GM21825 (cell line): ENCODE measurements around the gene AKAP8L.

Experiments used
- ATAC-seq: cut with Tn5 transposase; IDR thresholded peaks from one replicate; pipeline ENCODE4 v1.9.1; 2021; ENCODE audit warnings: mild to moderate bottlenecking, moderate library complexity; ENCODE audit not compliant: unreplicated experiment

AKAP8L gene

DNA sequence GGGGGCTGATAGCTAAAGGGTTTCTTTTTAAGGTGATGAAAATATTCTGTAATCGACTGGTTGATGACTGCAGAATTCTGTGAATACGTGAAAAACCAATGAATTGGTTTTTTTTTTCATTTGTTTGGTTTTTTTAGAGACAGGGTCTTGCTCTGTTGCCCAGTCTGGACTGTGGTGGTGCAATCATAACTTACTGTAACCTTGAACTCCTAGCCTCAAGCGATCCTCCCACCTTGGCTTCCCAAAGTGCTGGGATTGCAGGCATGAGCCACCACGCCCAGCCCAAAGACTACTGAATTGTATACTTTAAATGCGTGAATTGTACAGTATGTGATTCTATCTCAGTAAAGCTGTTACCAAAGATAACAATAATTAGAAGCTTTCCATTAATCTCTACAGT lies 24.4 kb downstream of the AKAP8L start:
- ATAC-seq = no peak

DNA sequence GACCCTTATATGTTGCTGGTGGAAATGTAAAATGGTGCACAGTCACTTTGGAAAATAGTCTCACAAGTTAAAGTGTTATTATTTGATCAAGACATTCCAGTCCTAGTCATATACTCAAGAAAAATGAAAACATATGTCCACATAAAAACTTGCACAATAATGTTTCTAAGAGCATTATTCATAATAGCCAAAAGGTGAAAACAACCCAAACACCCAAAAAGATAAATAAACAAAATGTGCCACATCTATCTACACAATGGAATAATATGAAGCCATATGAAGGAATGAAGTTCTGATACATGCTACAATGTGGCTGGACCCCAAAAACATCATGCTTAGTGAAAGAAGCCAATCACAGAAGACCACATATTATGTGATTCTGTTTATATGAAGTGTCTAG lies 24.8 kb downstream of the AKAP8L start:
- ATAC-seq = no peak

DNA sequence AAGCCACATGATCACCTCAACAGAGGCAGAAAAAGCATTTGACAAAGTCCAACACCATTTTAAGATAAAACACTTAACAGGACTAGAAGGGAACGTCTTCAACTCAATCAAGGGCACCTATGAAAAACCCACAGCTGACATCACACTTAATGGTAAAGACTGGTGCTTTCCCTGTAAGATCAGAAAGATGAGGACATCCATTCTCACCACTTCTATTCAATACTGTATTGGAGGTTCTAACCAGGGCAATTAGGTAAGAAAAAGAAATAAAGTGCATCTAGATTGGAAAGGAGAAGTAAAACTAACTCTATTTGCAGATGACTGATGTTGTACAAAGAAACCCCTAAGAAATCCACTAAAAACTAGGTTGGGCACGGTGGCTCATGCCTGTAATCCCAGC lies 28.0 kb downstream of the AKAP8L start:
- no peak for ATAC-seq

DNA sequence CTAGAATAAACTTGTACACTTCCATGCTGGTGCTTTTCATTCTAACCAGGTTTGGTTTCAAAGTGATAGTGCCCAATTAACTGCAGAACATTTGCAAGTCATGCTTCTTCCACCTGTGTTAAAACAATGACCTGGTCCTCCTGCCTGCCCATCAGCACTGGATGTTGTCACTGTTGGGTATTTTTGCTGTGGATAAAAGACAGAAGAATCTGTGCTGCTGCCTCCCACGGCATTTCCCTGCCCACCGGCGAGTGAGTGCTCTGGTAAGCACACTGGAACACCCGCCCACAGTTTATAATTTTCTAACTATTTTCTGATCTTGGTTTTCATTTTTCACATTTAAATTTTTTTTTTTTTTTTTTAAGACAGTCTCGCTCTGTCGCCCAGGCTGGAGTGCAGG lies 36.9 kb downstream of the AKAP8L start:
- ATAC-seq = no peak

DNA sequence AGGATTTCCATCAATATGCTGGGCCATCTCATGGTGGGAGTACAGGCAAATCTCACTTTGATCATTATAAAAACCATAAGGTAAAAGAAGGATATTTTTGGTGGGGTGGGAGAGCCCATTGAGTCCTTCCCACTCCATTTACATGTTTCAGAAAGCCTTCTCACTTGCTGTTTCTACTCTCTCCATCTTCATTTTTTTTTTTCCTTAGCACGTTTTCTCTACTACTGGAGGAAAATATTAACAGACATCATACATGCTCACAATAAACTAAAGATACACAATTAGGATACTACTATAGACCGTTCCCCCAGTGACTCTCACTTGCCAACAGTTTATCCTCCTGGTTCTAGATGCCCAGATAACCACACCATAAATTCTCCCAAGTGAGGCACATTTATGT lies 37.4 kb downstream of the AKAP8L start:
- ATAC-seq = no peak

DNA sequence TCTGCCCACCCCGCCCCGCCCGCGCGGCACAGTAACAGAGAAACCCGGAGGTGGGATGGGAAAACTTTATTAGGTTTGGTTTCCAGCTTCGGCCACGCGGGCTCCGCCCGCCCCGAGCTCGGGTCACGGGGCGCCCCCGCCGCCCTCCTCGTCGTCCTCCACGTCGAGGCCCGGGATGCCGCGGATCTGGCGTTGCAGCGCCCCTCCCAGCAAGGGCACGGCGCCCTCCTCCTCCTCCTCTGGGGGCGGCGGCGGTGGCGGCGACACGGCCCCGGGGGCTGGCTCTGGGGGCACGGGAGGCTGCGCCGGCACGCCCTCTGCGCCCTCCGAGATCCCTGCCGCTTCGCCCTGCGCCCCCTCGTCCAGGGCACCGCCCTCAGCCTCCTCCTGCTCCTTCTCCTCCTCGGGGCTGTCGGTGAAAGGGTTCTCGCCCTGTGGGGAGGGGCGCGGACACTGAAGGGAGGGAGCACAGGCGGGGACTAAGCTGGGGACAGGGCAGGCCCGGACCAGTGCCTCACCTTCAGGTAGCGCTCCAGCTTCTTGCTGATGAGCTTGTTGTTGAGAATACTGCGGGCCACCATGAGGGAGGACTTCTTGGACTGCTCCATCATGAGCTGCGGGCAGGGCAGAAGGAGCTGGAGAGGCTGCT lies 38.7 kb downstream of the AKAP8L start:
- peak; percentile 42 for ATAC-seq

DNA sequence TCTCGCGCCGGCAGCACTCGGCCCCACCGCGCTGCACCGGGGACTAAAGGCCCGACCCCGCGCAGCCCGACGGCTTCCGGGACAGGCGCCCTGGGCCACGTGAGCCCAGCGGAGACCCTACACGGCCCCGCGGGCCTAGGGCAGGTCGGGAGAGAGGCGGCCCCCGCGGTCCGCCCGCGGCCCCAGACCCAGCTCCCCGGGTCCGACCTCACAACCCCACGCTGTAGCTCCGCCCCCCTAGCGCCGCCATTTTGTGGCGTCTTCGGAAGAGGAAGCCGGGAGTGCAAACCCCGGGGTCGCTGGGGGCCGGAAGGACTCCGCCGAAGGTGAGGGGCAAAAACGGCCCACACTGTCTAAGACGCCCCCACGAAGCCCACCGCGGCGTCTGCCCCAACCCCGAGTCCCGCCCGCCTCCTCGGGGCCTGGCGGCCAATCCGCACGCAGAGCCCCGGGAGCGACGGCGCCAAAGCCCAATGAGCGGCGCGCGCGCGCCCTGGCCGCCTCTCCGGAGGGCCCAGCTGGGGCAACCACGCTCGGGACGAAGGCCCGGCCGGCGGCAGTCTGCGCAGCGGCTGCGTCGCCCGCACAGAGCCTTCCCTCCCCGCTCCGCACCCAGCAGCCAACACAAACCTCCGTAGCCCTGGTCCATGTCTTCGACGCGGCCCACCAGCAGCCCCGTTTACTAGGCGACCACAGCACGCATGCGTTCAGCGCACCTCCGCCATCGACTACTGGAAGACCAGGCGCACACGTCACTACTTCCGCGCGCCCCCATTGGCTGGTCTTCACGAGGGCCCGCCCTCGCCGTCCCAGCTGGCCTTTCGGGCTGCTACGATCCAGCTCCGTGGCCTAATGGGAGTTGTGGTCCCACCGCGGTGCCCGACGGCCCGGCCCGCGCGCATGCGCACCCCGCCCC lies 39.4 kb downstream of the AKAP8L start, which contains the start of gene AKAP8:
Gene AKAP8 (minus strand): TSS at position 705 of the 916 bp plus-strand sequence. CDS start 56 bp downstream, at position 649.
- ATAC-seq = peak; percentile 76

DNA sequence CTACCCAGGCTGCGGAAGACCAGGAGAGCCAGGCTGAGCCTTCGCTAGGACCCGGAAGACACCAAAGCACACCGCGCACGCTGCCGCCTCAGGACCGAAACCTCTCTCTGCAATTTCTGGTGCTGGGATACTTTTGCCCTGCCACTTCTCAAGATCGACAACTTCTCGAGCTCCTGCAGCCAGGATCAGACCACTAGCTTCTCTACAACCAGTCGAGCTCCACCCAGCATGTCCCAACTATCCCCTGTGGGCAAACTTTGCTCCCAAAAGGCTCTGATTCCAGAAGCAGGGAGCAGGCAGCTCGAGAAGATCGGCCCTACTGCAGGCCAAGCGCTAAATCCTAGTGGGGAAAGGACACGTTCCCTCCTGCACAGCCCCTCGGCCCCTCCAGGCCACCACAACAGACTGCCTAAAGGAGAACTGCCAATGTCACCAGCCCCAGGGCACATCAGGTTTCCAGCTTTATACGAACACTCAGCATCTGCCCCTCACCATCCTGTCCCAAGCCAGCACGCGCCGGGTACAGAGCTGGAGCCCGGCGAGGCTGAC lies 40.2 kb downstream of the AKAP8L start:
- no peak for ATAC-seq

DNA sequence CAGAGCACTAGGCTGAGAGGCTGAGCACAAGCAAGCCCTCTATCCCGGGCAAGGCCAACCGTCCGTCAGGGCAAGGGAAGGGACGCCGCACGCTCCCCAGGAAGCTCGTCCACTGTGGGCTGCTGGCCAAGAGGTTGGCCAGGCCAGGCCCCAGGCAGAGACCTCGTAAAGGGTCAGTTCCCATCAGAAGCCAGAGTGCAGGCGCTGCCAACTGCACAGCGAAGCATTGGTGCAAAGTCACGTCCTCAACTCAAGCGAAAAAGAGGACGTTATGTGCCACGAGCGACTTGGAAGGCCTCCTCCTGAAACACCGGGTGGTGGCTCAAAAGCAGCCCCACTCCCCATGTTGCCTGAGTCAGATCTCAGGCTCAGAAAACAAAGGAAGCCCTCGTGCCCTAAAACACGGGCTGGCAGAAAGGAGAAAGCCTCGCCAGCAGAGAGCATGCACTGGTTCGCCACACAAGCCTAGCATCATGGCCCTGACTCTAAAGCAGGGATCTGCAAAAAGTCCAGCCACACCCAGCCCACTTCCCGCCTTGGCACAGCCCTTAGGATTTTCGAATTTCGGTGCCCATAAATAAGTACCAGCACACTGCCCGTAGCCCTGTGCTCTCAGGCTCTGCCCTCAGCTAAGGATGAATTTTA lies 43.9 kb downstream of the AKAP8L start:
- ATAC-seq = no peak

DNA sequence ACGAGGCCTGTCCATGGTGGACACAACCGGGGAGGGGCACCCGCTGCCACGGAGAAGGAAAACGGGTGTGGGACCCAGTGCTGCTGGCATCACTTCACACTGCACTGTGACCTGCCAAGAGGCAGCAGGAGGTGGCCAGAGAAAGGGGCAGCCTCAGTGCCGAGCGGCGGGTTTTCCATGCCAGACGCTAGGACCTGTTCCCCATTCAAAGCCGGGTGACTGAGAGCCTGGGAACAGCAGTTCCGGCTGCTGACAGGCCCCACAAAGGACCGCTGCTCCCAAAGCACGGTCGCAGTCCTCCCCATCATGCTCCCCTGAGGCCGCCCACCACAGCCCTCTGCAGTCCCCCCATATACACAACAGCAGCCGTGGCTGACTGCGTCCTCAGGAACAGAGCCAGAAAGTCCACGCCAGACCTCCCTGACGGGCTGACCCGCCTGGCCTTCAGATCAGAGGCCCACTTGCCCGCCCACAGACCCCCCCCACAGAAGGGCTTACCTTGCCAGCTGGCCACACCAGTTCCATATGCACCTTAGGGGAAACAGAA lies 44.6 kb downstream of the AKAP8L start:
- ATAC-seq = no peak

DNA sequence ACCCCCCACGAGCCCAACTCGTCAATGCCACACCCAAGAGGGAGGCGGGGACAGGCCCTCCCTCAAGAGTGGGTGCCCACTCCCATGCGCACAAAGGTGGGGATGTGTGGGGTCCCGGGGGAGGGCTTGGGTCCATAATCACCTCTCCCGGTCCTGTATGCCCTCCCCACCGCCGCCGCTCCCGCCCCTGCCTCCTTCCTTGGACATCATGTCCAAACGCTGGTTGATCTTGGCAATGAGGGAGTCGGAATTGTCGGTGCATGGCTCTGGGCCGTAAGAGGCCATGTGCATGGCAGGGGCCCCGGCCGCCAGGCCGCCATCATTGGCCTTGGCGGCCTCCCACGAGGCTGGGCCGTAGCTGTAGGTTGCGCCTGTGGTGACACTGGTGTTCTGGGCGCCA lies 45.1 kb downstream of the AKAP8L start:
- no peak for ATAC-seq

DNA sequence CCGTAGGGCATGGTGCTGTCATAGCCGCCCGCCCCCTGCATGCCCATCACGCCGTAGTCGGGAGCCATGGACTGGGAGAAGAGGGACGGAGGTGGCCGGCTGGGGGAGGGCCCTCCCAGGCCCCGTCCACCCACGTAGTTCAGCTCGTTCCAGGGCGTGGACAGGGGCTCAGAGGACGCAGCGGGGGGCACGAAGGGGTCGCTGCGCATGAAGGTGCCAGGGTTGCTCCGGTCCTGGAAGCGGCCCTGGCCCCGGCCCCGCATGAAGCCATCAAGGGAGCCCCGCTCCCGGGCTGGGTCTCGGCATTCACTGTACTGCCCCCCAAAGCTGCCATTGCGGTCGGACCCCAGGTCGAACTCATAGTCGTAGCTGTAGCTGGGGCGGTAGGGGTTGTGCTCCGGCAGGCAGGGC lies 45.9 kb downstream of the AKAP8L start:
- no peak for ATAC-seq

DNA sequence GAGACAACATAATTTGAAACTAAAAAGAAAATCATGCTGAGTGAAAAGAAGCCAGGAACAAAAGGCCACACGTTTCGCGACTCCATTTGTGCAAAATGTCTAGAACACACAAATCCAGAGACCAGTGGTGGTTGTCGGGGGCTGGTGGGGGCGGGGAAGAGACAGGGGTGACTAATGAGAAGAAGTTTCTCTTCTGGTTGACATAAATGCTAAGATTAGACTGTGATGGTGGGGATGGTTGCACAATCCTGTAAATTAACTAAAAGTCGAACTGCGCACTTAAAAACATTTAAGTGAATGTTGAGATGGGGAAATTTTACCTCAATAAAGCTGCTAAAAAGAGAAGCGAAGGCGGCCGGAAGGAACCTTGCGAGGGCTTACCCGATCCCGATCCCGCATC lies 46.3 kb downstream of the AKAP8L start:
- no peak for ATAC-seq

DNA sequence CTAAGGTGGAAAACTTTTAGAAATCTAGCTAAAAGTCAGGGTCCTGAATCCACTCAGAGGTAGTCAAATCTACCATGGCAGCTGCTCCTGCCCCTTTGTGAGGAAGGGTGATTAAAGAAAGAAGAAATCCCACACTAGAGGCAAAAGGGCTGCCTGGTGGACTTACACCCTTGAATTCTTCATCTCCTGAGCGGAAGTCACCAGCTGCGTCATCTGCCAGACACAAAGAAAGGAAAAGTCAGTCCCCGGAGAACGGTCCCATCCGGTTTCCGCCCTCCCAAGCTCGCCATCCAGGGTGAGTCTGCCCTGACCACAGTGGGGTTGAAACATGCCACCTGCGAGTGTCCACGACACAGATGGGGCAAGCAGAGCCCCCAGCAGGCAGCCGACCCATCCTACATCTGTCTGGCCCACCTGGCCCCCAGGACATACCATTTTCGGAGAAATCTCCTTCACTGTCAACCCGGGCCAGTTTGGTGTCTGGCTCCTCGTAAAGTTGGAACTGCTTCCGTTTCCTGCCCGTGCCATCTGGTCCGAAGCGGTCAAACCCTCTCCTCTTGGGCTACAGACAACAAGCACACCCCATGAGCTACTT lies 46.9 kb downstream of the AKAP8L start:
- ATAC-seq = no peak

DNA sequence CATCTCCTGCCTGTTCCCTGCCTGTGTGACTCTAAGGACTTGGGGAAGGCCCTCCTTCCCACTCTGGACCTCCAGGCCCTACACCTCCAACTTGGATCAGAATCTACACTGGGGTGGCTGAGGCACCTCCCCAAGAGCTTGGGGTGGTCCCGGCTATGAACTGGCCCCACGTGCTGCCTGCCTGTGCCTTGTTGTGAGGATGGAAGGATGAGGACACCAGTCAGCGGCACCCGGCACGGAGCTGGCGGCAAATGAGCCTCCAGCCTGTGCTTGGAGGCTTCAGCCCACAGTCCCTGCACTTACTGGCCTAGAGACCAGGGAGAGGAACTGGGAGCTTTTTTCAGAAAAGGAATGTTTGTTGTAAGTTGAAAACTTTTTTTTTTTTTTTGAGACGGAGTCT lies 47.7 kb downstream of the AKAP8L start:
- ATAC-seq = no peak

DNA sequence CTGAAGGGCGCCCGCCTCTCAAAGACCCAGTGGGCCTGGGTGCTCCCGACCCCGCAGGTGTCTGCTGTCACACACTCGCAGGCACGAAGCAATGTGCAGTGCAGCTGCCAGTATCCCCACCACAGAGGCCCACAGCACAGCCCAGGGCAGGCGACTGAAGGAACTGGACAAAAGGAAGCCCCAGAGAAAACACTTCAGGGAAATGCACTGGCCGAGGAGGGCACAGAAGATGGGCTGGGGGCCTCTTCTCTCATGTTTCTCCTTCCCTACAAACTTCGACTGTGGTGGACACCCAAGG lies 49.2 kb downstream of the AKAP8L start:
- no peak for ATAC-seq

DNA sequence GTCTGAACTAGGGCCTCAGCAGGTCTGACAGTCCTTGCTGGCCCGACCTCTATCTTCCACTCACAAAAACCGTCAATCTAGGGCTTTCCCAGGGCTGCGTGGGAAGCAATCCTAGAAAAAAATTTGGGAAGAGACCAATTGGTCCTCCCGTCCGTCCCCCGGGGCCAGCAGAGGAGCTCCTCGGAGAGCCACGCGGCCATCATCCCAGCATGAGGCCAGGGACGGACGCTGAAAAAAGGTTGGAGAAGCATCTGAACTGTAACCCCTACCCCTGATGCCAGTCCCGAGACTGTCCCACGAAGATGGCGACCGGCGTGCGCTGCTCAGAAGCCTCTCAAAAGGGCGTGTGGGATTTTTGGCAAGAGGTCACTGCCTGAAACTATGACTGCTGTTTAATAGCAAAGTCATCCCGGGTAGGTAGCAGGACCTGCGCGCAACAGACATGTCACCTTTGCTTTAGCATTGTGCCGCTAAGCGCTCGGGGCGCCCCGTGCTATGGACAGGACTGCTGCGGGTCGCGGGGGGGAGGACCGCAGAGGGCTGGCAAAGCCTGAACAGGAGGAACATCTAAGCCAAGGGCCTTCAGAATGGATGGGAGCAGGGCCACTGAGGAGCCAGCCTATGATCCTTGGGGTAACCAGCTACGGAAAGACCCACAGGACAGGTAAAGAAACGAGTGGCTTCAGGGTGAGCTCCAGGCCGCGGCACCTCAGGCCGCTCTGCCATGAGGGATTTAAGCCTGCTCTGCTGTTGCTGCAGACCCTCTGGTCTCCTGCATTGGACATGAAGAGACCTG lies 49.8 kb downstream of the AKAP8L start:
- ATAC-seq = no peak

DNA sequence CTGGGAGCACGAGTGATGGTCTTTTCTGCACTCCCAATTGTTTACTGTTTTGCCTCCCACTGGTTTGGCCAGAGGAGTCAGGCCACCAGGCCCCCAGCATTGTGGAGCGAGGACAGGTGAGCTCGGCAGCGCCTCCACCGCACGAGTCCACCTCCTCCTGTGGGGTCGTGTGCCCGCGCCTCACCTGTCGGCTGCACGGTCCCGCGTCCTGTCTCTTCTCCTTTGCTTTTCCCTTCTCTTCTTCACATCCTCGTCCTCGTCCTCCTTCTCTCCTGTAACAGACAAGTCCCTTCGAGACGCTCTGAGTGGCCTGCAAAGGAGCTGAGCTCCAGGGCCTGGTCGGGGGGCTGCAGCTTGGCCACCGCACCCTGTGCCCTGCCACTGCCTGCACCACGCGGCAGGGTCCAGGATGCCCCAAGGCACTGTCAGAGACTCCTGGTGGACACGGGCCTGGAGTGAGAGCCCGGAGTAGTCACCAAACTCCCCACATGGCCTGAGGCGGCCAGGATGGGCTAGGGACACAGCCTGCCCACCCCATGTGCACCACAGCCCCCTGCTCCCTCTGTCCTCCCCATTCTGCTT lies 50.6 kb downstream of the AKAP8L start:
- no peak for ATAC-seq

DNA sequence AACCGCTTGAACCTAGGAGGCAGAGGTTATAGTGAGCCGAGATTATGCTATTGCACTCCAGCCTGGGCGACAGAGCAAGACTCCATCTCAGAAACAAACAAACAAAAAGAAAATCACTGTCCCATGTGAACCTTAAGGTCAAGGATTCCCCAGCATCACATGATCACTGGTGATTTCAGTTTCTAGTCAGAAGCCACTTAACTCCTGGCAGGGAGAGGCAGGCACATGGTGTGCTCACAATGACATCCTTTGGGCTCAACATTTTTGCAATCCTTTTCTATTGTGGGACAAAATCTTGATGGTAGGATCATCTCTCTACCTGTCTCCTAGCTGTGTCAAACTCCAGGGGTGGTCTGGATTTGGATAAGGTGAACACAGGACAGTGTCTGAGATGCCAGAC lies 51.3 kb downstream of the AKAP8L start:
- no peak for ATAC-seq

DNA sequence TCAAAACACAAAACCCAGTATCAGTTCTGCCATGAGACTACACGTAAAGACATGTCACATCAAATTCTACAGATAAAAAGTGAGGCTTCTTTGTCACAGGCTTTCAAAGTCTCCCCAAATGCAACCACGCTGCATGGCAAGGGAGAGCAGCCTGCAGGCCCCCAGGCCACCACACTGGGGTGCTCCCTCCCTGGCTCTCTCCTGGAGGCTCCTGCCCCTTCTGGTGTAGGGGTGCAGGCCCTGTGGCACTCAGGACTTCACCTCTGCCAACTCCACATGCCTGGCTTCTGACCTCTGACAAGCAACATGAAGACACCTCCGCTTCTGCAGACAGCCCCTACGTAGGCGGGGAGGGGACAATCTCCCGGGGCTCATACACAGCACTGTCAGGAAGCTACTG lies 53.5 kb downstream of the AKAP8L start:
- ATAC-seq = no peak
